ENCODE measurements around the gene FBXW2. TPM values are rescaled to one million over a fixed set of nuclear protein-coding genes. Genes with fewer than 3 reads are reported as not detected.

Gene FBXW2
- total and polyA plus RNA-seq, 10 of the 15 experiments (the other 5 are each of a cell fraction or from before 2014, with no cell fraction given), result 2.9 to 56.9 (median 39.1) TPM

- Histone ChIP-seq H2AFZ (ENCODE audit: control insufficient read depth, low read depth, low read length) (no peak overlapping the region), H3K9ac (ENCODE audit: control insufficient read depth, insufficient read depth, low read length) (no peak overlapping the region), H3K4me2 (ENCODE audit: control insufficient read depth, insufficient read depth) (no peak overlapping the region), H4K20me1 (ENCODE audit: control insufficient read depth, insufficient read depth) (no peaks in the 10 kb centered on the region), H3K4me1 (ENCODE audit: control insufficient read depth, insufficient read depth, low read length) (no peaks in the 10 kb centered on the region), H3K79me2 (ENCODE audit: control insufficient read depth, insufficient read depth, low read length) (no peaks in the 10 kb centered on the region), H3K36me3 (ENCODE audit: control insufficient read depth in 2 of 2, insufficient read depth in 2 of 2, low read length in 1 of 2) (no peaks in the 10 kb centered on the region), H3K27me3 (replicated peaks in 1 of 2; ENCODE audit: control insufficient read depth in 2 of 2, insufficient read depth in 2 of 2, low read length in 1 of 2) (no peaks in the 10 kb centered on the region), H3K4me3 (no peak overlapping the region), H3K9me3 (replicated peaks; ENCODE audit: control insufficient read depth, insufficient read depth, low read length) (no peaks in the 10 kb centered on the region), H3K27ac (ENCODE audit: control insufficient read depth, insufficient read depth) (no peak overlapping the region)
- WGBS (ENCODE audit: insufficient coverage, insufficient replicate concordance, low lambda C conversion rate, missing lambda C conversion rate), result 100% methylated on average over 1 of the region's 1 CpG
- intact Hi-C loops (cut with micrococcal nuclease; ENCODE audit: unreplicated experiment), result loop anchor here (5.0 to 10.0 kb wide), 2 partner anchors 321 to 653 kb away; no protein-coding TSS in a partner anchor
- TF ChIP-seq, protein P1, sequence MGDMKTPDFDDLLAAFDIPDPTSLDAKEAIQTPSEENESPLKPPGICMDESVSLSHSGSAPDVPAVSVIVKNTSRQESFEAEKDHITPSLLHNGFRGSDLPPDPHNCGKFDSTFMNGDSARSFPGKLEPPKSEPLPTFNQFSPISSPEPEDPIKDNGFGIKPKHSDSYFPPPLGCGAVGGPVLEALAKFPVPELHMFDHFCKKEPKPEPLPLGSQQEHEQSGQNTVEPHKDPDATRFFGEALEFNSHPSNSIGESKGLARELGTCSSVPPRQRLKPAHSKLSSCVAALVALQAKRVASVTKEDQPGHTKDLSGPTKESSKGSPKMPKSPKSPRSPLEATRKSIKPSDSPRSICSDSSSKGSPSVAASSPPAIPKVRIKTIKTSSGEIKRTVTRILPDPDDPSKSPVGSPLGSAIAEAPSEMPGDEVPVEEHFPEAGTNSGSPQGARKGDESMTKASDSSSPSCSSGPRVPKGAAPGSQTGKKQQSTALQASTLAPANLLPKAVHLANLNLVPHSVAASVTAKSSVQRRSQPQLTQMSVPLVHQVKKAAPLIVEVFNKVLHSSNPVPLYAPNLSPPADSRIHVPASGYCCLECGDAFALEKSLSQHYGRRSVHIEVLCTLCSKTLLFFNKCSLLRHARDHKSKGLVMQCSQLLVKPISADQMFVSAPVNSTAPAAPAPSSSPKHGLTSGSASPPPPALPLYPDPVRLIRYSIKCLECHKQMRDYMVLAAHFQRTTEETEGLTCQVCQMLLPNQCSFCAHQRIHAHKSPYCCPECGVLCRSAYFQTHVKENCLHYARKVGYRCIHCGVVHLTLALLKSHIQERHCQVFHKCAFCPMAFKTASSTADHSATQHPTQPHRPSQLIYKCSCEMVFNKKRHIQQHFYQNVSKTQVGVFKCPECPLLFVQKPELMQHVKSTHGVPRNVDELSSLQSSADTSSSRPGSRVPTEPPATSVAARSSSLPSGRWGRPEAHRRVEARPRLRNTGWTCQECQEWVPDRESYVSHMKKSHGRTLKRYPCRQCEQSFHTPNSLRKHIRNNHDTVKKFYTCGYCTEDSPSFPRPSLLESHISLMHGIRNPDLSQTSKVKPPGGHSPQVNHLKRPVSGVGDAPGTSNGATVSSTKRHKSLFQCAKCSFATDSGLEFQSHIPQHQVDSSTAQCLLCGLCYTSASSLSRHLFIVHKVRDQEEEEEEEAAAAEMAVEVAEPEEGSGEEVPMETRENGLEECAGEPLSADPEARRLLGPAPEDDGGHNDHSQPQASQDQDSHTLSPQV (IDR thresholded peaks at IDR 0.05), result no peak
- TF ChIP-seq POLR2AphosphoS2 (IDR thresholded peaks at IDR 0.05; ENCODE audit: low read depth, low read length), result no peak
- no TSS peak for BruUV-seq (replicated peaks)
- POLR2A ChIA-PET, result no interaction called here
- in situ Hi-C loops (cut with MboI), result no loop called here
- ATAC-seq (no peak), FAIRE-seq (no peak), DNase-seq (ENCODE audit: low read depth, low spot score) (no peak)
- RAD21 ChIA-PET (ENCODE audit: unreplicated experiment), result no interaction called here
- SMC1A ChIA-PET (ENCODE audit: uncharacterized antibody, unreplicated experiment), result no interaction called here
- CTCF ChIA-PET, result interaction anchor here (1.2 to 2.0 kb wide), 3 partner anchors 14 to 318 kb away, joined by 3 to 7 read pairs (median 5); no protein-coding TSS in a partner anchor
Measured at GRCh38 chr9:120741701-120742100, 51.5 kb downstream of the FBXW2 start.

GRCh38 chr9:120741191-120741590 lies 52.0 kb downstream of the FBXW2 start:
- H4K20me1 ChIP-seq (ENCODE audit: control insufficient read depth, insufficient read depth), result no peaks in the 10 kb centered on the region
- no peak for TF ChIP-seq MEF2A (IDR thresholded peaks at IDR 0.05; ENCODE audit: insufficient read depth, low read depth, low read length)
- no peak for TF ChIP-seq POLR2A (IDR thresholded peaks at IDR 0.05; ENCODE audit: low read depth, low read length)
- ATAC-seq (no peak), DNase-seq (ENCODE audit: low read depth, low spot score) (no peak), FAIRE-seq (no peak)
- ChIA-PET CTCF (interaction anchor here (1.2 to 2.0 kb wide), 2 partner anchors 14 to 319 kb away, joined by 5 to 7 read pairs; no protein-coding TSS in a partner anchor), POLR2A (no interaction called here), RAD21 (ENCODE audit: unreplicated experiment) (no interaction called here), SMC1A (ENCODE audit: uncharacterized antibody, unreplicated experiment) (no interaction called here)
- no peak overlapping the region for H3K4me3 ChIP-seq
- no TSS peak for BruUV-seq (replicated peaks)
- no peaks in the 10 kb centered on the region for H3K79me2 ChIP-seq (ENCODE audit: control insufficient read depth, insufficient read depth, low read length)
- in situ Hi-C loops (cut with MboI), result no loop called here
- no peak overlapping the region for H2AFZ ChIP-seq (ENCODE audit: control insufficient read depth, low read depth, low read length)
- H3K36me3 ChIP-seq (ENCODE audit: control insufficient read depth in 2 of 2, insufficient read depth in 2 of 2, low read length in 1 of 2), result no peaks in the 10 kb centered on the region
- H3K9ac ChIP-seq (ENCODE audit: control insufficient read depth, insufficient read depth, low read length), result no peak overlapping the region
- no peaks in the 10 kb centered on the region for H3K4me1 ChIP-seq (ENCODE audit: control insufficient read depth, insufficient read depth, low read length)
- 89% methylated on average over 1 of the region's 1 CpG for WGBS (ENCODE audit: insufficient coverage, insufficient replicate concordance, low lambda C conversion rate, missing lambda C conversion rate)
- no peak overlapping the region for H3K27ac ChIP-seq (ENCODE audit: control insufficient read depth, insufficient read depth)
- no peaks in the 10 kb centered on the region for H3K27me3 ChIP-seq (replicated peaks in 1 of 2; ENCODE audit: control insufficient read depth in 2 of 2, insufficient read depth in 2 of 2, low read length in 1 of 2)
- H3K9me3 ChIP-seq (replicated peaks; ENCODE audit: control insufficient read depth, insufficient read depth, low read length), result no peaks in the 10 kb centered on the region
- no peak overlapping the region for H3K4me2 ChIP-seq (ENCODE audit: control insufficient read depth, insufficient read depth)
- intact Hi-C loops (cut with micrococcal nuclease; ENCODE audit: unreplicated experiment), result loop anchor here (5.0 to 10.0 kb wide), 2 partner anchors 321 to 654 kb away; no protein-coding TSS in a partner anchor

Data from GM12878 (cell line).